Endodermal cell (in vitro differentiated cells): ENCODE data around the gene RSRP1. TPM values are rescaled to one million over a fixed set of nuclear protein-coding genes. Genes with fewer than 3 reads are reported as not detected.

Experiments used
- DNase-seq: peaks from one replicate; pipeline ENCODE4 v3.0.0-alpha.2; 2017
- H3K27ac ChIP-seq: 2 replicates; pipeline ENCODE4 v1.5.1; 2013; ENCODE audit warnings: mild to moderate bottlenecking, low read depth, low read length, moderate library complexity
- H3K27me3 ChIP-seq: 2 replicates; pipeline ENCODE4 v1.6.1; 2013; ENCODE audit warnings: mild to moderate bottlenecking, low read length, moderate library complexity; ENCODE audit not compliant: insufficient read depth, control insufficient read depth, poor library complexity, severe bottlenecking
- H3K36me3 ChIP-seq: 2 replicates; pipeline ENCODE4 v1.7.0; 2013; ENCODE audit warnings: mild to moderate bottlenecking, low read length, moderate library complexity; ENCODE audit not compliant: control insufficient read depth, insufficient read depth
- H3K4me1 ChIP-seq: one replicate; pipeline ENCODE4 v1.7.0; 2013; ENCODE audit warnings: low read length; ENCODE audit not compliant: control insufficient read depth, insufficient read depth
- H3K4me3 ChIP-seq: 2 replicates; pipeline ENCODE4 v1.5.1; 2013; ENCODE audit warnings: mild to moderate bottlenecking, low read length, moderate library complexity
- H3K9ac ChIP-seq: 2 replicates; pipeline ENCODE4 v1.6.1; 2013; ENCODE audit warnings: mild to moderate bottlenecking, low read length, moderate library complexity; ENCODE audit not compliant: poor library complexity, severe bottlenecking; ENCODE audit errors: extremely low read depth
- H3K9me3 ChIP-seq: 2 replicates; pipeline ENCODE4 v1.6.1; 2013; ENCODE audit warnings: mild to moderate bottlenecking, low read length, moderate library complexity; ENCODE audit not compliant: control insufficient read depth
- H3K27ac Mint-ChIP-seq: 2 replicates; pipeline ENCODE4 v1.8.0; 2020; ENCODE audit warnings: mixed read lengths
- H3K27me3 Mint-ChIP-seq: 2 replicates; pipeline ENCODE4 v1.8.0; 2021; ENCODE audit warnings: mild to moderate bottlenecking, mixed read lengths; ENCODE audit not compliant: insufficient read depth
- H3K36me3 Mint-ChIP-seq: 2 replicates; pipeline ENCODE4 v1.8.0; 2020; ENCODE audit warnings: low read depth, mixed read lengths
- H3K4me1 Mint-ChIP-seq: 2 replicates; pipeline ENCODE4 v1.8.0; 2020; ENCODE audit warnings: mixed read lengths
- H3K4me3 Mint-ChIP-seq: 2 replicates; pipeline ENCODE4 v1.8.0; 2020; ENCODE audit warnings: mild to moderate bottlenecking, moderate library complexity, mixed read lengths
- H3K9me3 Mint-ChIP-seq: 2 replicates; pipeline ENCODE4 v1.8.0; 2020; ENCODE audit warnings: mild to moderate bottlenecking, mixed read lengths
- WGBS, 2 experiments: methylation state at CpG; one replicate each; pipeline versions ENCODE4 v1.1.5 to v1.1.7; 2013; ENCODE audit warnings: missing lambda C conversion rate in 2 of 2, mixed read lengths in 1 of 2; ENCODE audit not compliant: insufficient coverage in 1 of 2, insufficient read length in 1 of 2; 5-methylcytosine and 5-hydroxymethylcytosine counted together
- total RNA-seq, 2 donors: library from RNA; stranded (reverse); fragmentation: NEBNext Ultra II Directional in 1 of 2; extraction: Animal tissue kit (Norgen Biotek cat#: 25700) in 1 of 2; gene quantifications; 2 replicates in 1 of 2; 3 replicates in 1 of 2; pipeline ENCODE4 v1.2.1, GENCODE V29; 2021
- TF ChIP-seq, protein P1 (sequence below): fragments of 200-600 bp; sonication (generic); conservative IDR thresholded peaks from 2 replicates; pipeline ENCODE4 v1.5.0; 2021; ENCODE audit warnings: antibody characterized with exemption, mild to moderate bottlenecking

Gene RSRP1
- total RNA-seq, 2 donors from 2014 or later = 90.3 to 92.5 TPM

DNA sequence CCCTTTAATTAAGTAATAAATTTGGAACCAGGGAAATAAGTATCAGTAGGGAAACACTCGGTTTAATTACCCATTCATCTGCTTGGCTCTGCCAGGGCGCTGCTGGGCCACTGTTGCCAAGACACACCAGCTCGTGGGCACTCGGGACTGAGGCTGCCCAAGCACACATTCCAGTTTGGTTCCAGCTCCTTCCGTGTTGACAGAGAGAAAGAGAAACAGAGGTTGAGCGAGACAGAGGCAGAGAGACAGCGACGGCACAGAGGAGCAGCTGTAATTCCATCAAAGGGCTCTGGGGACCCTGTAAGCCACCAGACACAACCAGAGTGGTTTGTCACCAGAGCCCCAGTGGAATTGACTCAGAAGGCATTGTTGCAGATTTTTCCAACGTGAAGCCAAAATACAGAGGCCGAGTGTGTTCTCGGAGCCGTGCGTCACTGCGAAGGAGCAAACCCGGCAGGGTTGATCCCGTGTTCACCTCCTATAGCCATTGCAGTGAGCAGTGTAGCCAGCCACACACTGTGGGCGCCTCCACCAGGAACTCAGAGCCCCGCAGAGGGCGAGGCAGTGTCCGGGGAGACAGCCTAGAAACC lies 48.5 kb downstream of the RSRP1 start:
- no peak for DNase-seq
- H3K27ac ChIP-seq = no peak overlapping the region
- Mint-ChIP-seq H3K27ac (peak overlapping the region; percentile 68), H3K27me3 (peaks cover 2% of the 10 kb centered on the region), H3K9me3 (peaks cover 2% of the 10 kb centered on the region), H3K4me1 (peaks cover 49% of the 10 kb centered on the region), H3K36me3 (no peaks in the 10 kb centered on the region), H3K4me3 (no peak overlapping the region)
- H3K9me3 ChIP-seq = no peaks in the 10 kb centered on the region
- H3K4me1 ChIP-seq = peaks cover 26% of the 10 kb centered on the region
- H3K4me3 ChIP-seq = no peak overlapping the region
- no peaks in the 10 kb centered on the region for H3K27me3 ChIP-seq
- TF ChIP-seq, protein P1, sequence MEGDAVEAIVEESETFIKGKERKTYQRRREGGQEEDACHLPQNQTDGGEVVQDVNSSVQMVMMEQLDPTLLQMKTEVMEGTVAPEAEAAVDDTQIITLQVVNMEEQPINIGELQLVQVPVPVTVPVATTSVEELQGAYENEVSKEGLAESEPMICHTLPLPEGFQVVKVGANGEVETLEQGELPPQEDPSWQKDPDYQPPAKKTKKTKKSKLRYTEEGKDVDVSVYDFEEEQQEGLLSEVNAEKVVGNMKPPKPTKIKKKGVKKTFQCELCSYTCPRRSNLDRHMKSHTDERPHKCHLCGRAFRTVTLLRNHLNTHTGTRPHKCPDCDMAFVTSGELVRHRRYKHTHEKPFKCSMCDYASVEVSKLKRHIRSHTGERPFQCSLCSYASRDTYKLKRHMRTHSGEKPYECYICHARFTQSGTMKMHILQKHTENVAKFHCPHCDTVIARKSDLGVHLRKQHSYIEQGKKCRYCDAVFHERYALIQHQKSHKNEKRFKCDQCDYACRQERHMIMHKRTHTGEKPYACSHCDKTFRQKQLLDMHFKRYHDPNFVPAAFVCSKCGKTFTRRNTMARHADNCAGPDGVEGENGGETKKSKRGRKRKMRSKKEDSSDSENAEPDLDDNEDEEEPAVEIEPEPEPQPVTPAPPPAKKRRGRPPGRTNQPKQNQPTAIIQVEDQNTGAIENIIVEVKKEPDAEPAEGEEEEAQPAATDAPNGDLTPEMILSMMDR = peak; percentile 62
- no peaks in the 10 kb centered on the region for H3K36me3 ChIP-seq
- H3K9ac ChIP-seq = no peak overlapping the region
- WGBS, 2 experiments = 87 to 91% methylated on average over 20 of the region's 20 CpGs

DNA sequence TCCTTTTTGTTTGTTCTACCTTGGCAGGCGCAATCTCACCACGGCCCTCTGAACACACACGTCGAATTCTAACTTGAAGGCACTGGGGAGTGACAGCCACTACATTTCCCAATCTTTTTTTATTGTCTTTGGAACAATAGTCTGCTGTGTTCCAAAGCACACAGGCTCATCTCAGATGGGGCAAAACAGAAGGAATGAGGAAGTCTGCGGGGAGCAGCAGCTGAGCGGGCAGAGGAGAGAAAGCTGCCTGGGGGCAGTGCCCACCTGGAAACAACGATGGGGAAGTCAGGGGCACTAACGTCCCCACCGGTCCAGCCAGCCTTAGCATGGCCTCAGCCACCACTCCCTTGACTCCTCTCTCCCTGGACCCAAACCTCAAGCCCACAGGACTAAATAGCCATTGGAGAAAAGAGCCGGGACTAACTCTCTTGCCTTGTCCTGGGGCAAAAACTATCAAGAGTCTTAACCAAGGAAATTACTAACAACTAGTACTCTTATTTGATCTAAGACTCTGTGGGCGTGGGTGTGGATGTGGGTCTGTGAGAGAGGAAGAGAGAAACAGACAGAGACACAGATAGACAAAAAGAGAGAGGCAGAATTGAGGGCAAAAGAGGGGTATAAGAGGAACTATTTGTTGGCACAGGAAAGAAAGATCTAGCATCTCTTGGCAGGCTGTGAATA lies 49.1 kb downstream of the RSRP1 start:
- H3K4me3 ChIP-seq = no peak overlapping the region
- H3K27me3 ChIP-seq = no peaks in the 10 kb centered on the region
- H3K27ac ChIP-seq = no peak overlapping the region
- H3K9ac ChIP-seq = no peak overlapping the region
- WGBS, 2 experiments = 66 to 82% methylated on average over 7 to 11 of the region's 11 CpGs
- no peak overlapping the region for H3K4me3 Mint-ChIP-seq
- peaks cover 26% of the 10 kb centered on the region for H3K4me1 ChIP-seq
- H3K36me3 ChIP-seq = no peaks in the 10 kb centered on the region
- peaks cover 2% of the 10 kb centered on the region for H3K27me3 Mint-ChIP-seq
- TF ChIP-seq, protein P1 = no peak
- peaks cover 2% of the 10 kb centered on the region for H3K9me3 Mint-ChIP-seq
- no peaks in the 10 kb centered on the region for H3K36me3 Mint-ChIP-seq
- H3K9me3 ChIP-seq = no peaks in the 10 kb centered on the region
- peak overlapping the region; percentile 7 for H3K27ac Mint-ChIP-seq
- peaks cover 52% of the 10 kb centered on the region for H3K4me1 Mint-ChIP-seq
- no peak for DNase-seq

DNA sequence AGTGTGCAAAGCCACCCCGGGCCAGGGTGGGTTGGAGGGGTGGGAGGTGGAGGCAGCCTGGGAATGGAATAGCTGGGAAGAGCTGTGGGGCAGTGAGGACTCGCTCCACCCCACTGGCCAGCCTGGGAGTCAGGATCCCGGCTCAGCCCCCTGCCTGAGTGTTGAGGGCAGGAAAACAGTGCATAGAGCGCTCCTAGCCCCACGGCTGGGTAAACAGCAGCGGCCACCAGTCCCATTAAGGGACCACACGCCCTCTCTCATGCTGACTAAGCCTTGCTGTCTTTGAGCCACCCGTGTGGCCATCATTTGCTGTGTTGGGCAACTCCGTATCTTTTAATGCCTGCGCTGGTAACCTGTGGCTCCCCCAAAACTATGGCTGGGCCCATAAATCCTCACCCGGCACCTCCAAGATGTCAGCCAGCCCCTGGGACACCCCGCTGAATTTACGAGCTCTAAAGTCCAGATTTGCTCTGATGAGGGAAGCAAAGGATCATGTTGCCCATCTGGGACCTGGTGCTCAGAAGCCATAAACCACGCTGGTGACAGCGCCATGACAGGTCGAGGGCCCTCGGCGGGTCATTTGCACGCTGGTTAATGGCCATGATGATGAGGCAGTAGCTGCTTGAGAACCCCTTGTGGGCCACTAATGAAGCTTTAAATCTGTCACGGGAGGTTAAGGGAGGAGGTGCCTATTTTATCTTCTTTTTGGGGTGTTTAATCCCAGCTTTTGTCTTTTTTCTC lies 49.8 kb downstream of the RSRP1 start:
- peak overlapping the region; percentile 36 for H3K27ac Mint-ChIP-seq

More for the DNA sequence above, 49.8 kb downstream of the RSRP1 start:
- Mint-ChIP-seq H3K36me3 (no peaks in the 10 kb centered on the region), H3K9me3 (peaks cover 2% of the 10 kb centered on the region), H3K27me3 (peaks cover 2% of the 10 kb centered on the region), H3K4me1 (peaks cover 55% of the 10 kb centered on the region), H3K4me3 (no peak overlapping the region)
- Histone ChIP-seq H3K4me3 (no peak overlapping the region), H3K27me3 (no peaks in the 10 kb centered on the region), H3K9me3 (no peaks in the 10 kb centered on the region), H3K9ac (no peak overlapping the region), H3K4me1 (peaks cover 26% of the 10 kb centered on the region), H3K27ac (no peak overlapping the region), H3K36me3 (no peaks in the 10 kb centered on the region)
- TF ChIP-seq, protein P1 = no peak
- no peak for DNase-seq
- 88 to 90% methylated on average over 15 to 20 of the region's 20 CpGs for WGBS, 2 experiments
